GM12878 (cell line): ENCODE measurements around the gene PTPRC. TPM values are rescaled to one million over a fixed set of nuclear protein-coding genes. Genes with fewer than 3 reads are reported as not detected.

ENCODE experiments used
- ATAC-seq: fragments of 200-7000 bp; cut with Tn5 transposase; 3 replicates; pipeline ENCODE4 v1.9.1; 2020; ENCODE audit warnings: mild to moderate bottlenecking, moderate library complexity
- BruUV-seq: library from RNA; stranded (reverse); fragments of 400-500 nt; replicated peaks from 2 replicates; lab custom pipeline; 2021; lab: Mats Ljungman, UMichigan
- CTCF ChIA-PET: fragments of 300-600 bp; sonication (Branson Sonifier 250); formaldehyde crosslinking; extraction: SDS; loops from one replicate; lab custom pipeline; 2021; ENCODE audit warnings: inconsistent platforms; lab: Yijun Ruan, JAX
- POLR2A ChIA-PET: fragments of 350-600 bp; formaldehyde crosslinking; extraction: SDS; loops from one replicate; lab custom pipeline; 2021; ENCODE audit warnings: inconsistent platforms; lab: Charles Lee
- RAD21 ChIA-PET: fragments of 300-600 bp; sonication (Branson Sonifier 250); formaldehyde crosslinking; loops from one replicate; lab custom pipeline; 2023; ENCODE audit warnings: antibody characterized with exemption; ENCODE audit not compliant: unreplicated experiment; lab: Charles Lee
- SMC1A ChIA-PET: fragments of 300-600 bp; sonication (Branson Sonifier 250); formaldehyde crosslinking; loops from one replicate; lab custom pipeline; 2023; ENCODE audit not compliant: unreplicated experiment, uncharacterized antibody; lab: Charles Lee
- DNase-seq: peaks from one replicate; pipeline ENCODE4 v3.0.0-alpha.2; 2011; ENCODE audit warnings: low read depth, low spot score
- FAIRE-seq: peaks from 3 replicates; lab custom pipeline; 2011; peaks lifted over from hg19 to GRCh38; lab: Jason Lieb, UNC
- H2AFZ ChIP-seq: 2 replicates; pipeline ENCODE4 v1.6.0; 2011; ENCODE audit warnings: low read depth, low read length, control low read depth; ENCODE audit not compliant: control insufficient read depth
- H3K27ac ChIP-seq: 2 replicates; pipeline ENCODE4 v1.5.1; 2011; ENCODE audit warnings: control low read depth; ENCODE audit not compliant: control insufficient read depth, insufficient read depth
- H3K27me3 ChIP-seq, 2 experiments: replicated peaks in 1 of 2; 2 replicates each; pipeline versions ENCODE4 v1.6.0 to v1.6.1; 2011; ENCODE audit warnings: low read length in 1 of 2; ENCODE audit not compliant: control insufficient read depth in 2 of 2, insufficient read depth in 2 of 2
- H3K36me3 ChIP-seq, 2 experiments: 2 replicates each; pipeline ENCODE4 v1.5.1; 2011; ENCODE audit warnings: low read length in 1 of 2; ENCODE audit not compliant: control insufficient read depth in 2 of 2, insufficient read depth in 2 of 2
- H3K4me1 ChIP-seq: 2 replicates; pipeline ENCODE4 v1.6.1; 2011; ENCODE audit warnings: mild to moderate bottlenecking, low read length, moderate library complexity, mixed read lengths; ENCODE audit not compliant: control insufficient read depth, insufficient read depth
- H3K4me2 ChIP-seq: 2 replicates; pipeline ENCODE4 v1.6.0; 2011; ENCODE audit warnings: control low read depth; ENCODE audit not compliant: control insufficient read depth, insufficient read depth
- H3K4me3 ChIP-seq: fragments of 200-600 bp; sonication (generic); 2 replicates; pipeline ENCODE4 v1.5.1; 2016
- H3K79me2 ChIP-seq: 2 replicates; pipeline ENCODE4 v1.6.0; 2011; ENCODE audit warnings: low read length; ENCODE audit not compliant: control insufficient read depth, insufficient read depth
- H3K9ac ChIP-seq: 2 replicates; pipeline ENCODE4 v1.8.0; 2011; ENCODE audit warnings: low read length, control low read depth, mixed read lengths; ENCODE audit not compliant: control insufficient read depth, insufficient read depth
- H3K9me3 ChIP-seq: replicated peaks from 3 replicates; pipeline ENCODE4 v1.5.1; 2011; ENCODE audit warnings: mild to moderate bottlenecking, low read length; ENCODE audit not compliant: control insufficient read depth, insufficient read depth
- H4K20me1 ChIP-seq: 2 replicates; pipeline ENCODE4 v1.6.0; 2011; ENCODE audit not compliant: control insufficient read depth, insufficient read depth
- CBFB ChIP-seq: IDR thresholded peaks from 2 replicates; pipeline ENCODE4 v1.6.1; 2016; ENCODE audit warnings: antibody characterized with exemption, low read depth
- E2F4 ChIP-seq: IDR thresholded peaks from 2 replicates; pipeline ENCODE4 v1.6.1; 2012; ENCODE audit warnings: low read depth, low read length, improper control_type of control experiment
- JUNB ChIP-seq: IDR thresholded peaks from 2 replicates; pipeline ENCODE4 v1.6.1; 2016; ENCODE audit warnings: antibody characterized with exemption, mild to moderate bottlenecking
- NFIC ChIP-seq: IDR thresholded peaks from 2 replicates; pipeline ENCODE4 v1.6.1; 2012; ENCODE audit warnings: low read depth, mild to moderate bottlenecking, inconsistent platforms, low read length, moderate library complexity
- POLR2AphosphoS2 ChIP-seq: IDR thresholded peaks from 2 replicates; pipeline ENCODE4 v1.6.1; 2011; ENCODE audit warnings: low read depth, mild to moderate bottlenecking, low read length, improper control_type of control experiment, moderate library complexity
- RUNX3 ChIP-seq: IDR thresholded peaks from 2 replicates; pipeline ENCODE4 v1.6.1; 2012; ENCODE audit warnings: low read length, inconsistent platforms
- WGBS: methylation state at CpG from one replicate; pipeline ENCODE4 v1.1.6; 2016; ENCODE audit warnings: low lambda C conversion rate; ENCODE audit not compliant: insufficient replicate concordance, insufficient coverage; ENCODE audit errors: missing lambda C conversion rate; 5-methylcytosine and 5-hydroxymethylcytosine counted together
- in situ Hi-C: fragments of 300-500 bp; cut with MboI; formaldehyde crosslinking; loops from 9 replicates; pipeline ENCODE4 v1.14.3; 2018; ENCODE audit warnings: mixed read lengths
- intact Hi-C: fragments of 100-400 bp; cut with micrococcal nuclease; formaldehyde crosslinking; loops from one replicate; pipeline ENCODE4 v1.14.2; 2022; ENCODE audit not compliant: unreplicated experiment
- polyA plus RNA-seq, 11 experiments: library from polyadenylated mRNA; depleted of rRNA in 4 of 11; unstranded in 6 of 11; stranded (reverse) in 5 of 11; fragments of >200 nt; fragmentation: Nextera tagmentation in 4 of 11; fragmentation: Illumina TruSeq in 1 of 11; extraction: Ambion mirVana in 4 of 11; extraction: Trizol in 1 of 11; gene quantifications; 1 replicate in 1 of 11; 2 replicates in 10 of 11; pipeline versions ENCODE4 v1.2.1 to v1.2.3, GENCODE V29; 2011 to 2016; ENCODE audit warnings: inconsistent platforms in 2 of 11, missing spikeins in 2 of 11, low read depth in 1 of 11
- total RNA-seq, 4 experiments: library from RNA; depleted of rRNA in 3 of 4; stranded (reverse); fragments of >200 nt in 3 of 4; fragmentation: Illumina TruSeq in 1 of 4; extraction: Trizol in 1 of 4; gene quantifications; 2 replicates each; pipeline versions ENCODE4 v1.2.1 to v1.2.3, GENCODE V29; 2013 to 2021
- TF ChIP-seq, protein P1 (sequence below): fragments of 450-650 bp; IDR thresholded peaks from 2 replicates; pipeline ENCODE4 v1.6.1; 2016; ENCODE audit warnings: mild to moderate bottlenecking, moderate library complexity, borderline replicate concordance

PTPRC gene
- total and polyA plus RNA-seq, 10 of the 15 experiments (the other 5 are each of a cell fraction or from before 2014, with no cell fraction given), result 72.9 to 221 (median 118) TPM

DNA sequence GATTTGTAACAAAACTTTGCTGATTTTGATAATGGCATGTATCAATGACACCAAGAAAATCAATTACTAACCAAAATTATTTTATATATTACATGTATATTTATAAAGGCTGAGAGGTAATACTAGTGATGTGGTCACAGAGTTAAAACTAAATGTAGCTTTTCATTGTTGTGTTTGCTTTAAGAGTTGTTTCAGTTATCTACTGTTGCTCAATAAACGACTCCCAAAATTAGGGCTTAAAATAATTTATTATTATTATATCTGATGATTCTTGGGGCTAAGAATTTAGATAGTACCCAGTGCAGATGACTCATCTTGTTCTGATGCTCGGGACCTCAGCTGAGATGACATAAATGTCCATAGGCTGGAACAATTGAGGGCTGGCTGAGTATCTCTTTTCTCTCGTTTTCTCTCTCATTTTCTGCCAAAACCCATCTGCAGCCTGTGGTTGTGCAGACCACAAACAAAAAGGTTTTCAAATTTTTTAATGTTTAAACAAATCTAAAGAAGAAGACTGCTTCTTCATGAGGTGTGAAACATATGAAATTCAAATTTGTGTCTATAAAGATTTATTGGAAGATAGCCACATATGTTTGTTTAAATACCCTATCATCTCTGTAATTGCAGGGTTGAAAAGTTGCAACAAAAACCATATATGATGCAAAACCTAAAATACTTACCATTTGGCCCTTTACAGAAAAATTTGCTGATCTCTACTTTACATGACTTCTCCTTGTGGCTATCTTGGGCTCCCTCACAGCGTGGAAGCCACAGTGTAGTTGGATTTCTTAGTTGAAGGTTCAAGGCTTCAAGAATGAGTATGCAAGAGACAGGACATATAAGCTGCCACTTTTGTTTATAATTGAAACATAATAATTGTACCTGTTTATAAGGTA lies 14.8 kb upstream of the PTPRC start:
- ChIA-PET POLR2A (interaction anchor here (0.9 to 7.4 kb wide), 4 partner anchors 10 to 26 kb away, joined by 3 to 106 read pairs (median 20); partner anchors contain the start of gene PTPRC), SMC1A (interaction anchor here (0.7 to 7.4 kb wide), 15 partner anchors 12 to 458 kb away, joined by 3 to 251 read pairs (median 22); partner anchors contain the start of gene PTPRC), CTCF (interaction anchor here (0.7 to 4.9 kb wide), 5 partner anchors 14 to 57 kb away, joined by 3 to 45 read pairs (median 8); partner anchors contain the start of gene PTPRC), RAD21 (interaction anchor here (1.3 to 7.2 kb wide), 7 partner anchors 12 to 59 kb away, joined by 6 to 154 read pairs (median 40); partner anchors contain the start of gene PTPRC)
- TF ChIP-seq, protein P1, sequence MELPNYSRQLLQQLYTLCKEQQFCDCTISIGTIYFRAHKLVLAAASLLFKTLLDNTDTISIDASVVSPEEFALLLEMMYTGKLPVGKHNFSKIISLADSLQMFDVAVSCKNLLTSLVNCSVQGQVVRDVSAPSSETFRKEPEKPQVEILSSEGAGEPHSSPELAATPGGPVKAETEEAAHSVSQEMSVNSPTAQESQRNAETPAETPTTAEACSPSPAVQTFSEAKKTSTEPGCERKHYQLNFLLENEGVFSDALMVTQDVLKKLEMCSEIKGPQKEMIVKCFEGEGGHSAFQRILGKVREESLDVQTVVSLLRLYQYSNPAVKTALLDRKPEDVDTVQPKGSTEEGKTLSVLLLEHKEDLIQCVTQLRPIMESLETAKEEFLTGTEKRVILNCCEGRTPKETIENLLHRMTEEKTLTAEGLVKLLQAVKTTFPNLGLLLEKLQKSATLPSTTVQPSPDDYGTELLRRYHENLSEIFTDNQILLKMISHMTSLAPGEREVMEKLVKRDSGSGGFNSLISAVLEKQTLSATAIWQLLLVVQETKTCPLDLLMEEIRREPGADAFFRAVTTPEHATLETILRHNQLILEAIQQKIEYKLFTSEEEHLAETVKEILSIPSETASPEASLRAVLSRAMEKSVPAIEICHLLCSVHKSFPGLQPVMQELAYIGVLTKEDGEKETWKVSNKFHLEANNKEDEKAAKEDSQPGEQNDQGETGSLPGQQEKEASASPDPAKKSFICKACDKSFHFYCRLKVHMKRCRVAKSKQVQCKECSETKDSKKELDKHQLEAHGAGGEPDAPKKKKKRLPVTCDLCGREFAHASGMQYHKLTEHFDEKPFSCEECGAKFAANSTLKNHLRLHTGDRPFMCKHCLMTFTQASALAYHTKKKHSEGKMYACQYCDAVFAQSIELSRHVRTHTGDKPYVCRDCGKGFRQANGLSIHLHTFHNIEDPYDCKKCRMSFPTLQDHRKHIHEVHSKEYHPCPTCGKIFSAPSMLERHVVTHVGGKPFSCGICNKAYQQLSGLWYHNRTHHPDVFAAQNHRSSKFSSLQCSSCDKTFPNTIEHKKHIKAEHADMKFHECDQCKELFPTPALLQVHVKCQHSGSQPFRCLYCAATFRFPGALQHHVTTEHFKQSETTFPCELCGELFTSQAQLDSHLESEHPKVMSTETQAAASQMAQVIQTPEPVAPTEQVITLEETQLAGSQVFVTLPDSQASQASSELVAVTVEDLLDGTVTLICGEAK, result peak; percentile 73; the same call in 1 of the 2 replicates
- 0 out of 2 replicates have a peak, but pooled peaks have one; percentile 52 for TF ChIP-seq NFIC
- TF ChIP-seq JUNB, result peak; percentile 33; the same call in 1 of the 2 replicates
- no peak for TF ChIP-seq POLR2AphosphoS2
- 0 out of 2 replicates have a peak, but pooled peaks have one; percentile 44 for TF ChIP-seq CBFB
- TF ChIP-seq E2F4, result no peak
- TF ChIP-seq RUNX3, result peak; percentile 85
- Histone ChIP-seq H3K27ac (no peak overlapping the region; the same call in 1 of the 2 replicates), H2AFZ (no peak overlapping the region), H3K4me3 (no peak overlapping the region), H3K9me3 (no peaks in the 10 kb centered on the region; the same call in 1 of the 3 replicates), H3K79me2 (no peaks in the 10 kb centered on the region), H3K4me1 (peaks cover 49% of the 10 kb centered on the region), H3K36me3 (no peaks in the 10 kb centered on the region), H3K4me2 (peak overlapping the region; percentile 7), H3K9ac (no peak overlapping the region), H4K20me1 (no peaks in the 10 kb centered on the region), H3K27me3 (no peaks in the 10 kb centered on the region)
- in situ Hi-C loops, result no loop called here
- FAIRE-seq (no peak), DNase-seq (no peak), ATAC-seq (peak; percentile 25)
- intact Hi-C loops, result loop anchor here (10.0 kb wide), 1 partner anchor 551 kb away; no protein-coding TSS in a partner anchor
- no TSS peak for BruUV-seq
- WGBS, result 1% methylated on average over 4 of the region's 4 CpGs
